ENCODE data around the gene PCGF3.

- TF ChIP-seq, protein P1, sequence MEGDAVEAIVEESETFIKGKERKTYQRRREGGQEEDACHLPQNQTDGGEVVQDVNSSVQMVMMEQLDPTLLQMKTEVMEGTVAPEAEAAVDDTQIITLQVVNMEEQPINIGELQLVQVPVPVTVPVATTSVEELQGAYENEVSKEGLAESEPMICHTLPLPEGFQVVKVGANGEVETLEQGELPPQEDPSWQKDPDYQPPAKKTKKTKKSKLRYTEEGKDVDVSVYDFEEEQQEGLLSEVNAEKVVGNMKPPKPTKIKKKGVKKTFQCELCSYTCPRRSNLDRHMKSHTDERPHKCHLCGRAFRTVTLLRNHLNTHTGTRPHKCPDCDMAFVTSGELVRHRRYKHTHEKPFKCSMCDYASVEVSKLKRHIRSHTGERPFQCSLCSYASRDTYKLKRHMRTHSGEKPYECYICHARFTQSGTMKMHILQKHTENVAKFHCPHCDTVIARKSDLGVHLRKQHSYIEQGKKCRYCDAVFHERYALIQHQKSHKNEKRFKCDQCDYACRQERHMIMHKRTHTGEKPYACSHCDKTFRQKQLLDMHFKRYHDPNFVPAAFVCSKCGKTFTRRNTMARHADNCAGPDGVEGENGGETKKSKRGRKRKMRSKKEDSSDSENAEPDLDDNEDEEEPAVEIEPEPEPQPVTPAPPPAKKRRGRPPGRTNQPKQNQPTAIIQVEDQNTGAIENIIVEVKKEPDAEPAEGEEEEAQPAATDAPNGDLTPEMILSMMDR (IDR thresholded peaks at IDR 0.05): no peak
- TF ChIP-seq POLR2AphosphoS5 (IDR thresholded peaks at IDR 0.05): no peak
Measured at GRCh38 chr4:772776-773175, 67.1 kb downstream of the PCGF3 start.

All from esophagus muscularis mucosa (tissue), 3 donors.